ENCODE measurements around the gene IFT172. TPM values are rescaled to one million over a fixed set of nuclear protein-coding genes. Genes with fewer than 3 reads are reported as not detected.

Gene IFT172
- total RNA-seq, 1 experiment from 2014 or later = 41.7 TPM

DNA sequence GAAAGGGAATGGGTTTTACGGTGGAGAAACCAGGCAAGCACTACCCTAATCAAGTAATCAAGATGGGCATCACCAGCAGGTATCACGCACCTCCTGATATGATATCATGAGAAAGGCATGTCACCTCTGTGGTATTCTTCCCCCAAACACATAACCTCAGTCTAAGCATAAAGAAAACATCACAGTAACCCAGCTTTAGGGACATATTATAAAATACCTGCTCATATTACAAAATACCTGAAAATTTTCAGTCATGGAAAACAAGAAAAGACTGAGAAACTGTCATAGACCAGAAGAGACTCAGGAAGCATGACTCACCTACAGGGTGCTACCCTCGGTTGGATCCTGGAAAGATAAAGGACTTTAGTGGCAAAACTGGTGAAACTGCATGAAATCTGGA, 37.6 kb upstream of the IFT172 start:
- Mint-ChIP-seq H3K4me3 (ENCODE audit: low read depth, unreplicated experiment) (no peak overlapping the region), H3K27ac (ENCODE audit: unreplicated experiment) (peak overlapping the region; percentile 62), H3K9me3 (ENCODE audit: low read depth, unreplicated experiment) (peaks cover 4% of the 10 kb centered on the region), H3K36me3 (ENCODE audit: insufficient read depth, unreplicated experiment) (peaks cover 5% of the 10 kb centered on the region), H3K27me3 (ENCODE audit: unreplicated experiment) (no peaks in the 10 kb centered on the region), H3K4me1 (ENCODE audit: low read depth, unreplicated experiment) (peaks cover 9% of the 10 kb centered on the region)
- DNase-seq = peak; percentile 7
- intact Hi-C loops (cut with micrococcal nuclease; ENCODE audit: unreplicated experiment) = no loop called here
- TF ChIP-seq, protein P1, sequence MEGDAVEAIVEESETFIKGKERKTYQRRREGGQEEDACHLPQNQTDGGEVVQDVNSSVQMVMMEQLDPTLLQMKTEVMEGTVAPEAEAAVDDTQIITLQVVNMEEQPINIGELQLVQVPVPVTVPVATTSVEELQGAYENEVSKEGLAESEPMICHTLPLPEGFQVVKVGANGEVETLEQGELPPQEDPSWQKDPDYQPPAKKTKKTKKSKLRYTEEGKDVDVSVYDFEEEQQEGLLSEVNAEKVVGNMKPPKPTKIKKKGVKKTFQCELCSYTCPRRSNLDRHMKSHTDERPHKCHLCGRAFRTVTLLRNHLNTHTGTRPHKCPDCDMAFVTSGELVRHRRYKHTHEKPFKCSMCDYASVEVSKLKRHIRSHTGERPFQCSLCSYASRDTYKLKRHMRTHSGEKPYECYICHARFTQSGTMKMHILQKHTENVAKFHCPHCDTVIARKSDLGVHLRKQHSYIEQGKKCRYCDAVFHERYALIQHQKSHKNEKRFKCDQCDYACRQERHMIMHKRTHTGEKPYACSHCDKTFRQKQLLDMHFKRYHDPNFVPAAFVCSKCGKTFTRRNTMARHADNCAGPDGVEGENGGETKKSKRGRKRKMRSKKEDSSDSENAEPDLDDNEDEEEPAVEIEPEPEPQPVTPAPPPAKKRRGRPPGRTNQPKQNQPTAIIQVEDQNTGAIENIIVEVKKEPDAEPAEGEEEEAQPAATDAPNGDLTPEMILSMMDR (IDR thresholded peaks at IDR 0.05; ENCODE audit: unreplicated experiment) = no peak
- BruUV-seq (replicated peaks) = no TSS peak
- CTCF ChIA-PET = interaction anchor here (0.5 kb wide), 1 partner anchor 85 kb away, joined by 3 read pairs; no protein-coding TSS in a partner anchor

DNA sequence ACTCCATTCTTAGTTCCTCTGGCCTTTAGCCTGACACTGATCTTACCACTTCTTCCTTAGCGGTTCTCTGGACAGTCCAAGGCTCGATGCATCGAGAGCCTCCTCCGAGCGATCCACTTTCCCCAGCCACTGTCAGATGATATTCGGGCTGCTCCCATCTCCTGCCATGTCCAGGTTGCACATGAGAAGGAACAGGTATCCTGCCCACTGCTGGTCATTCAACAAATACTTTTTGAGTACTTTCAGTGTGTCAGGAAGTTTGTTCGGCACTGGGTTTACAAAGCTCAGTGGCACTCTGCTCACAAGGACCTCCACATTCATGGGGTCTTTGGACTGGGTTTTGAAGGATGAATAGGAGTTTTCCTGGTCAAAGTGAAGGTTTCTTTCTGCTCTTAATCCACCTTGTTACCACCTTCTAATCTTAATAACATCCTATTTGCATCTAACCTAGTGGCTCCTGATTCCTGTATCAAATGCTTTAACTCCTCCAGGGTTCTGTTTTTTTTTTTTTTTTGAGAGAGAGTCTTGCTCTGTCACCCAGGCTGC, 32.9 kb upstream of the IFT172 start:
- no peak for DNase-seq
- TF ChIP-seq, protein P1 (IDR thresholded peaks at IDR 0.05; ENCODE audit: unreplicated experiment) = no peak

DNA sequence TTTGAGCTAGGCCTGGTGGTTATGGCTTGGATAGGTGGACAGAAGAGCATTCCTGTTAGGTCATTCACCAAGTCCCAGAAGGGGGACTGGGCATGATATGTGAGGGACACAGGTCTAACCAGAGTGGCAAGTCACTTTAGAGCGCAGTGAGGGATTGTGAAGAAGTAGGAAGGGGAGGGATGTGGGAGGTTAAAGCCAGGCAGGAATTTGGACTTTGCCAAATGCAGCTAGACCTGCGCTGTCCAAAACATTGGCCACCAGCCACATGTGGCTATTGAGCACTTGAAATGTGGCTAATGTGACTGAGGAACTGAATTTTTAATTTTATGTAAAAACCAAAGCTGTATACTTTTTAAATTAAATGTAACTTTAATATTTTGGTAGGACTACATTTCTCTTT, 30.8 kb upstream of the IFT172 start:
- no peaks in the 10 kb centered on the region for H3K9me3 Mint-ChIP-seq (ENCODE audit: low read depth, unreplicated experiment)
- peaks cover 5% of the 10 kb centered on the region for H3K36me3 Mint-ChIP-seq (ENCODE audit: insufficient read depth, unreplicated experiment)
- CTCF ChIA-PET = interaction anchor here (0.6 kb wide), 1 partner anchor 10 kb away, joined by 3 read pairs; no protein-coding TSS in a partner anchor
- H3K4me1 Mint-ChIP-seq (ENCODE audit: low read depth, unreplicated experiment) = no peaks in the 10 kb centered on the region
- DNase-seq = no peak
- TF ChIP-seq, protein P1 (IDR thresholded peaks at IDR 0.05; ENCODE audit: unreplicated experiment) = no peak
- intact Hi-C loops (cut with micrococcal nuclease; ENCODE audit: unreplicated experiment) = no loop called here
- H3K27ac Mint-ChIP-seq (ENCODE audit: unreplicated experiment) = no peak overlapping the region
- H3K4me3 Mint-ChIP-seq (ENCODE audit: low read depth, unreplicated experiment) = no peak overlapping the region
- no peaks in the 10 kb centered on the region for H3K27me3 Mint-ChIP-seq (ENCODE audit: unreplicated experiment)
- no TSS peak for BruUV-seq (replicated peaks)

More for the DNA sequence above, 32.9 kb upstream of the IFT172 start:
- no peaks in the 10 kb centered on the region for H3K27me3 Mint-ChIP-seq (ENCODE audit: unreplicated experiment)
- H3K27ac Mint-ChIP-seq (ENCODE audit: unreplicated experiment) = no peak overlapping the region
- no peak overlapping the region for H3K4me3 Mint-ChIP-seq (ENCODE audit: low read depth, unreplicated experiment)
- H3K36me3 Mint-ChIP-seq (ENCODE audit: insufficient read depth, unreplicated experiment) = peaks cover 5% of the 10 kb centered on the region
- BruUV-seq (replicated peaks) = no TSS peak
- CTCF ChIA-PET = interaction anchor here (0.7 kb wide), 1 partner anchor 26 kb away, joined by 6 read pairs; no protein-coding TSS in a partner anchor
- intact Hi-C loops (cut with micrococcal nuclease; ENCODE audit: unreplicated experiment) = no loop called here
- H3K4me1 Mint-ChIP-seq (ENCODE audit: low read depth, unreplicated experiment) = peaks cover 9% of the 10 kb centered on the region
- H3K9me3 Mint-ChIP-seq (ENCODE audit: low read depth, unreplicated experiment) = no peaks in the 10 kb centered on the region

DNA sequence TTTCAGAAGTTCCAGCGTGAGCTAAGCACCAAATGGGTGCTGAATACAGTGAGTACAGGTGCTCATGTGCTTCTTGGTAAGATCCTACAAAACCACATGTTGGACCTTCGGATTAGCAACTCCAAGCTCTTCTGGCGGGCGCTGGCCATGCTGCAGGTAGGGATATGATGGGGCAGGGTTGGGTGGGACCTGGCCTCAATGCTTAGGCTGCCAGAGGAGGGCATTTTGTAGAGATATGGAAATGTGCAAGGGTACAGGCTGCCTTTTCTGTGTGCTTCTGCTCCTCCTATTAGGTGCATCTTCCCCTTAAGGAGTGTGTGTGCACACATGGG, 29.2 kb upstream of the IFT172 start:
- no peaks in the 10 kb centered on the region for H3K4me1 Mint-ChIP-seq (ENCODE audit: low read depth, unreplicated experiment)
- peaks cover 5% of the 10 kb centered on the region for H3K36me3 Mint-ChIP-seq (ENCODE audit: insufficient read depth, unreplicated experiment)
- no peak overlapping the region for H3K27ac Mint-ChIP-seq (ENCODE audit: unreplicated experiment)
- CTCF ChIA-PET = interaction anchor here (0.7 kb wide), 1 partner anchor 29 kb away, joined by 6 read pairs; no protein-coding TSS in a partner anchor
- BruUV-seq (replicated peaks) = no TSS peak
- H3K4me3 Mint-ChIP-seq (ENCODE audit: low read depth, unreplicated experiment) = no peak overlapping the region
- H3K27me3 Mint-ChIP-seq (ENCODE audit: unreplicated experiment) = no peaks in the 10 kb centered on the region
- intact Hi-C loops (cut with micrococcal nuclease; ENCODE audit: unreplicated experiment) = no loop called here
- no peaks in the 10 kb centered on the region for H3K9me3 Mint-ChIP-seq (ENCODE audit: low read depth, unreplicated experiment)
- TF ChIP-seq, protein P1 (IDR thresholded peaks at IDR 0.05; ENCODE audit: unreplicated experiment) = no peak
- DNase-seq = no peak
